Measurements from ENCODE around the gene MRAP2.

The MRAP2 gene, protein sequence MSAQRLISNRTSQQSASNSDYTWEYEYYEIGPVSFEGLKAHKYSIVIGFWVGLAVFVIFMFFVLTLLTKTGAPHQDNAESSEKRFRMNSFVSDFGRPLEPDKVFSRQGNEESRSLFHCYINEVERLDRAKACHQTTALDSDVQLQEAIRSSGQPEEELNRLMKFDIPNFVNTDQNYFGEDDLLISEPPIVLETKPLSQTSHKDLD

DNA sequence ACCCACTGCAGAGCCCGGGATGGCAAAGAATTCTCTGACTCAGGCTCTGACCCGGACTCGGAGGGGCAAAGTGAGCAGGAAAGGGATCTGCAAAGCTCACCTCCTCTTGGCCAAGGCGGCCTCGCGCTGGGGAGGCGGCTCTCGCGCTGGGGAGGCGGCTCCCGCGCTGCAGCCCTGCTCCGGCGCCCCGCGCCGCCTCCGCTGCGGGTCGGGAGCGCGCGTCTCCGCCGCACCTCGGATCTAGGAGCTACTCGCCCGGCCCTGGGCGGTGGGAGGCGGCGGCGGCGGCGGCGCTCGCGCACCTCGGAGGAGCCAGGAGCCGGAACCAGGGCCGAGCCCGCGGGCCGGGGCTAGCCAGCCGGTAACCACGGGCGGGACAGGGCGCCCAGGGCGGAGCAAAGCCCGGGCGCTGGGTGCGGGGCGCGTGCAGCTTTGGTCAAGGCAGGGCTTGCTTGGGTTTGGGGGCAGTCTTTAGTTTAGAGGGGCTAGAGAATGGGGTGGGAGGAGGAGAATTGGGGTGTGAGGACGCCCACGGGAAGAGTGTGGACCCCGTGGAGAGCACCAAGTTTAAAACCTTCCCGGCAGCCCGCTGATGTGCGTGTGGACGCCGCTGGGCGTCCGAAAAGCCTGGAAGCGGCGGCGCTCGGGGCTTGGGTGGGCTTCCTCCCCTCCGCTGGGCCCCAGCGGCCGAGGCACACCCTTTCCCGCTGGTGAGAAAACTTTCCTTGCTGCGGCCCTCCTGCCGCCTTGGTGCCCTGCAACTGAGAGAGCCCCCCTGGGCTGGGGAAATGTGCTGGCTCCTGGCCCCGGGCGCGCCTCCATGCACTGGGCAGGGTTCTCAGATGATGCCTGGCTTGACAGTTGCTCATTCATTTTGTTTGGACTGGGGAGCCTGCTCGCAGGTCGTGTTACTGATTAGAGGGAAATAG, at the start of gene MRAP2:
Gene MRAP2, plus strand, starts transcription at position 250 of the 929 bp plus-strand sequence. CDS start 21,547 bp downstream, outside the sequence.
- peak in 1 of 2 experiments; percentile 29 for DNase-seq

- no peak for DNase-seq
These were observed 49.2 kb upstream of the MRAP2 start for GRCh38 chr6:83984411-83984810.

- no peak for DNase-seq
These were observed 48.3 kb upstream of the MRAP2 start for GRCh38 chr6:83985308-83985713.

DNA sequence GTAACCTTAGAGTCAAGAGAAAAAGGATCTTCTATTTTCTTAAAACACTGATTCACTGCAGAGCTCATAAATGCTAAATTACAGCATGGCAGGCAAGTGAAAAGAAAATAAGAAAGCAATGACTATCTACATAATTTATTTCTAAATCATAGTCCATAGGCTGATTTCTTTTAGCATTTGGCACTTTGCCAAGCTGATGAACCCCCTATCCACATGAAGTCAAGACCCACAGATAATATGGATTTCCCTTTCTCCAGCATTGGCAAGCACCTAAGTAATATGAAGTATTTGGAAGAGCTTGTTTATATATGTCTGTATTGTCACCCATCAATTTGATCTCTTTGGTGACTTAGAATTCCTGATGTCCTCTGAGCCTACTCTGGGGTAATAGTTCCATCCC, 47.9 kb upstream of the MRAP2 start:
- DNase-seq: no peak

GRCh38 chr6:83998021-83998584, 35.5 kb upstream of the MRAP2 start:
- no peak for DNase-seq

DNA sequence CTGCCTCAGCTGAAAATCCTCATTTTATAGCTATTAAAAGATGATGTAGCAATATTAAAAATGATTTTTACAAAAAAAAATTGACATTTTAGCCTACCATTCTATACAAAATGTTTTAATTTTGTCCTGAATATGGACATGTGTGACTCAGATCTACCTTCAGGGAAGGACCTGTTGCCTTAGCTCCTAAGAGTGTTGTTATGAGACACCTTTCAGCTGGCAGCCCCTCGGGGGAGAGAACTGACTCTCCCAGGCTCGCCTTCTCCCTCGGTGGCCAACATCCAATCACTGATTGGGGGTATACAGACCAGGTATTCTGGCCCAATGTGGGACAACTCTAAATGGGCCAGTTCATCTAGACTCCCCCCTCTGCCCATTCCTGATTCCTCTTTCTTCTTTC, 32.5 kb upstream of the MRAP2 start:
- DNase-seq: no peak

DNA sequence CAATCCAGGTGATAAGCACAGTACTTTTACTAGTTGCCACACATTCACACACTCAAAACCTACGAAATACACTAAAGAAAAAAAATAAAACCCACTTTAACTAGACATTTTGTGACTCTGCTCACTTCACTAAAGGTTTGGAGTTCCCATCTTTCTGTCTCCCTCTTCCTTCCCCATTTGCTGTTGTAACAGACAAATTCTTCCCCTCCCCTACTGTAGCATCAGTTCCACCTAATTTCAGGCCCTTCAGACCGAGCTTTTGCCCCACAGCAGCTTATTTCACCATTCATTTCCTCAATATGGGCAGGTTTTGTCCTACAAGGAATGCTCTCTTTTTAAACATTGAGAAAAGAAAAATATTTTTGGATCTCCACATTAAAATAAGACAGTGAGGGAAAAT, 31.3 kb upstream of the MRAP2 start:
- DNase-seq: no peak

DNA sequence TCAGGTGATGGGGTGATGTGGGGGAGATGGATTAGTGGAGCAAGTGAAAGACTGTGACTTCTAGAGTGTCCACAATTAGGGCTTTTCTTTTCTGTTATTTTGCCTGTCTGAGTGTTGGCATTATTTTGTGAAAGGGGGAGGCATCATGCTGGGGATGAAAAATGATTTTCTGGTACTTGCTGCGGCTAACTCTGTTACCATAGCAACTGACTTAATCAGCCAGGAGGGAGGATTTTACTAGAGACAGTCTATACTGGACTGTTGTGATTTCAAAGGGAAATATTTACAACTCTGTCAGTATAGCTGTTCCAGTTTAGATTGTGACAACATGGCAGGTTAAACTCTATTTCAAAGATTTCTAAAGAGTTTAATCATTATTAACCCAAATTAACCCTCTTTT, 30.4 kb upstream of the MRAP2 start:
- DNase-seq: no peak

- no peak for DNase-seq
These were observed 29.9 kb upstream of the MRAP2 start for GRCh38 chr6:84003654-84004053.

- DNase-seq: no peak
These were observed 25.7 kb upstream of the MRAP2 start for GRCh38 chr6:84007871-84008270.

DNA sequence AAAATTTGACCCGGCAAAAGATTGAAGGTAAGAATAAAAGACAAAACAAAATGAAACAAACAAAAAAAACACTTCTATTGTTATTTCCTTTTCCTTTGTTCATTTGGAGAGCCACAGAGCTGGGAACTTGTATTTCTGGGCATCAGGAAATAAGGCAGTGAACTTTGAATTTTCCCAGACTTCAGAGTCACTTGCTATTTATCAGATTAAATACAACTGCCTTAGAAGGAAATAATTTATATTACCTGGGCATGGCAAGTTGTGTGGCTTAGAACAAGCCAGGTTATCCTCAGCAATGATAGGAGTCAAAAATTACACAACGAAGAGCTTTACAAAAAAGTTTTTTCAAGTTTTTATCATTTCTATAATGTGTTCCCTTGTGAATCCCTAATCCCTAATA, 20.2 kb upstream of the MRAP2 start:
- no peak for DNase-seq

GRCh38 chr6:84013931-84014330, 19.6 kb upstream of the MRAP2 start:
- DNase-seq: no peak

DNA sequence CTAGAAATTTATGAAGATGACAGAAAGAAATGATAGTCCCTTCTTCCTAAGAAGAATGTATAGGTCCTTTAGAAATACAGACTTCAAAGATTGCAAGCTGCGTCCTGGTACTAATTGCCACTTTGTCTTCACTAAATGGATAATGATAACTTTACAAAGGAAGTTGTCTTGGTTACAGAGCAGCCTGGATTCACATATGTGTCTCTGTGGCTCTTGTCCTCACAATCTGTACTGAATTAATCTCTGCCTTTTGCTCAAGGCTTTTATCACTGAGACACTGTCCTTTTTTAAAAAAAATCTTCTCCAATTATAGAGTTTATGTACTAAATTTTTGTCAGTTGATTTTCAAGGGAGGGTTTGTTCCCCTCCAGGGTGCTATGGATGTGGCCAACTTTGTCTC, 17.5 kb upstream of the MRAP2 start:
- no peak for DNase-seq

DNA sequence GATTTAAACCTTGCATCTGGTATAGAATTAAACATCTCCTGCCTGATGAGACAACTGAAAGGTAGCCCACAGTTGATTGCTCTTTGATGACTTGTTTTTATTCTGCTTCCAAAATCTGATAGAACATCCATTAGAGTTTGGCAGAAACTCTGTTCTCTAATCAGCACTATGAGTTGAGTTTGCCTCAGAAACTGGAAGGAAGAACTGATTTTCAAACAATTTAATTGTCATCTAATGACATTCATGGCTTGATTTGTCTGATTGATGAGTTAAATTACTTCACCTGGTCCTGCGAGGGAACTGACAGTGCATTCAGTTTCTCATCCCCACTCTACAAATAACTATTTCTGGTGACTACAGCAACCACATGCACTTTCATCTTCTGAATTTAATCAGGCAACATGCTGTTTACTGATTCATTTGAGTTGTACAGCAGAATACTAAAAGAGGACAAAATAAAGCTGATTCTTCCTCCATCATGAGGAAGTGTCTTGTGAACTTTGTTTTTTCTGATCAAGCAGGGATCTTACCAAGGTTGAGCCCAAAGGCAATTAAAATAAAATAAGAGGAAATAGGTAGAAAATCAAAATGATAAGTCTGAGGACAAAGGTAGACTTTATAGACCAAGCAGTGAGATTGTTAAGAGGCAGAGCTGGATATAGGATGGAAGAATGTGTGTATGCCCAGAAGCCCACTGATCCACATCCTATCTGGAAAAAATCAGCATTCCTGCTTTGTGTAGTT, 15.7 kb upstream of the MRAP2 start:
- no peak for DNase-seq

DNA sequence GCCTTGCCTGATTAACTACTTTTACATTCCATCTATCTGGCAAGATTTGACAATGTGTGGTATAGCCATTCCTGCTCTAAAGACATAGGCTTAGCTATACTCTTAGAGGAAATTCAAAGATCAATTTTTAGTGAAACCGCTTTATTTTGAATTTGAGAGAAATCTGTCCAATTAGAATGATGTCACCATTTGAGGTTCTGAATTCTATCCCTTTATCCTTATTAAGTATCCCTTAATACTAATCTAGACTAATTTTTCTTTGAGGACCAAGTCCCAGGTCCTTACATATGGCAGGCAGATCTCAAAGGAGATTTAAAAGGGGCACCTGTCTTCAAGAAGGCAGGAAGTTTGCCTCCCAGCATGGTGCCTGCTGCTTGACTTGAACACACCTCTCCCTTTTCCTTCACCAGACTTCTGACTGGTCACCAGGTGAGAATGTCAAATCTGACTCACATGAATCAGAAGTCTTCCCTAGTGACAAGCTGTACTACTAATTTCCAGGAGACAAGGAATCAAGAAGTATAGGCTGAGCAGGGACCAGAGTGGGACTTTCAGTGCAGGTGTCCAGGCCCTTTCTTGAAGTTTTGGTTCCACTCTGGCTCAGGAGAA, 15.0 kb upstream of the MRAP2 start:
- no peak for DNase-seq

- no peak for DNase-seq
These were observed 14.3 kb upstream of the MRAP2 start for GRCh38 chr6:84019141-84019841.

DNA sequence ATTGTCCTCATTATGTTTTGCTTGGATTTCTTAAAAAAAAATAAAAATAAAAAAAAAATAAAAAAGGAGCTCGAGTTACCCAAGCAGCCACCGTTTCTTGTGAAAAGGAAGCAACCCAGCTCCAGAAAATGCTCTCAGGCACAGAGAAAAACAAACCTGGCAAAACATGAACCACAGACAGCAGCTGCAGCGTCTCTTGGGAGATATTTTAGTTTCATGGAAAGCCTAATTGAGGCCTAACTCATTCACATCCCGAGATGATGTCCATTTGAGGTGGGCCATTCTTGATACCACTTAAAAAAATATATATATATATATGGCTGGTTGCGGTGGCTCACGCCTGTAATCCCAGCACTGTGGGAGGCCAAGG, 13.7 kb upstream of the MRAP2 start:
- DNase-seq: no peak

GRCh38 chr6:84021625-84022024, 11.9 kb upstream of the MRAP2 start:
- no peak for DNase-seq

DNA sequence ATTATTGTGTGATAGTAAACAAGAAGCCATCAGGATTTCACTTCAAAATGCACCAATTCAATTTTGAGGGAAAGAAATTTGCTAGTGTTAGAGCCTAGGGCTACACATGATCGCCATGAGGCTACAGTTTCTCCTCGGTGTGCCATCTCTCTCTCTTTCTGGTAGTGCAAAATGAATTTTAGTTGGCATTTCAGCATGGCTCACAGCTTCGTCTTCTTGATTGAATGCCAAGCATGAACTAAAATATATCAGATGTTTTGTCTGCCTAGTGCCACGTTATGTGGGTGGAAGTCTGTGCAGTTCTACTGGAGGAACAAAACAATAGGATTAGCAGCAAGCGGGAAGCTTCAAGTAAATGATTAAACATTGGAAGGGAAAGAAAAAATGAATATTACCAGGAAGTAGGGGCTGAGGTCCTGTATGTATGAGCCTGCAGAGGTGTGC, 6.8 kb upstream of the MRAP2 start:
- DNase-seq: no peak

DNA sequence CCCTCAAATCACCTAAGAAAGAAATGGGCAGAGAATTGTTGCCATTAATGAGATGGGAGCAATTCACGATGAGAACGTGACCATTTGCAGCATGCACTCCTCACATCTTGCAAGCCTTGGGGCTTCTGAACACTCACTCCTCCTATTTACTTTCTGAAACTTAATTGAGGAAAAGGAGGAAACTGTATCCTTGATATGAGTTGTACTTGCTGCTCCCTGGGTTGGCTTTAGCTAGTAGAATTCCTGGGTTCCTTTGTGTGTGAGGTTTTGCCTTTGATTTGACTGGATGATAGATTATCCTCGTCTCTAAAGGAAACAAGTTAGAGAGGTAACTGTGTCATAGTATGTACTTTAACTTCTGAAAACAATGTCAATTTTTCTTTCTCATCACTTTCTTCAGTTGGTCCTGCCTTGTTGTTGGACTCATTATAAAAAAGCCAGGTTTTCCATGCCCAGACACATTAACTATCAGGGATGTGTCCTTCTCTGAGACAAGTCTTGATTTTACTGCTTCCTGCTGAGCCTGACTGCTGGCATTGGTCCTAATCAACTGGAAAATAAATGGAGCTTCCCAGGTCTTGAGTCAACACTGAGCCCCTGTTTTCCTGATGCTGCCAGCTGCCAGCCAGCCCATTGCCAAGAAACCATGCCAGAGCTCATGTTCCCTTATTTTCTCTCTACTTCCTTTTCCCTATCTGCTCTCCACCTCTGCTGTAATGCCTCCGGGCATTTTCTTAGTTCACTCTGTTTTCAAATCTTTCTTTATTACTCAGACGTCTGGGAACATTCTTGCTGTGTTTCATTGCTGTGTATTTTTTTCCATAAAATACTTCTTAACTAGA, 6.0 kb upstream of the MRAP2 start:
- no peak for DNase-seq

- no peak for DNase-seq
These were observed 5.2 kb upstream of the MRAP2 start for GRCh38 chr6:84028350-84028749.

Data from NCI-H187 (cell line).